ENCODE measurements around the gene PTMS. TPM values are rescaled to one million over a fixed set of nuclear protein-coding genes. Genes with fewer than 3 reads are reported as not detected.
A peak's percentile ranks its signal among the peaks of the same experiment; 100 is the strongest.

The PTMS gene
- total and polyA plus RNA-seq, 2 donors from 2014 or later = 269 to 590 TPM

- TF ChIP-seq CTCF (IDR thresholded peaks at IDR 0.05; ENCODE audit: borderline replicate concordance, extremely low read depth, insufficient read depth) = no peak
- H3K9me3 ChIP-seq (ENCODE audit: control insufficient read depth in 2 of 3, insufficient read depth in 1 of 3, low read length in 3 of 3) = no peaks in the 10 kb centered on the region
- FAIRE-seq (no peak), DNase-seq (no peak)
- H3K36me3 ChIP-seq (ENCODE audit: control insufficient read depth in 2 of 3, insufficient read depth in 3 of 3, low read length in 3 of 3) = peaks cover 0 to 4% (median 4%) of the 10 kb centered on the region in 3 donors
- no peaks in the 10 kb centered on the region for H3K27me3 ChIP-seq (ENCODE audit: control insufficient read depth, insufficient read depth, low read length)
- no peak within 1 kb of the TSS for H3K4me3 ChIP-seq (ENCODE audit: low read length in 3 of 3)
- intact Hi-C loops (cut with DNase I) = no loop called here
- peaks cover 2 to 14% (median 9%) of the 10 kb centered on the region in 3 donors for H3K4me1 ChIP-seq (ENCODE audit: control insufficient read depth in 2 of 3, insufficient read depth in 2 of 3, low read depth in 1 of 3, low read length in 3 of 3)
- no peak within 1 kb of the TSS for H3K9ac ChIP-seq (ENCODE audit: low read length in 3 of 3)
- no peak within 1 kb of the TSS for H3K27ac ChIP-seq (ENCODE audit: low read depth in 2 of 2, low read length in 2 of 2)
Measured at GRCh38 chr12:6772331-6772695, 6.2 kb downstream of the PTMS start, which contains the start of gene LAG3. Gene LAG3 (plus strand): TSS chr12:6772520. CDS start chr12:6772853, 333 bp downstream.

- Histone ChIP-seq H3K4me1 (ENCODE audit: control insufficient read depth in 2 of 3, insufficient read depth in 2 of 3, low read depth in 1 of 3, low read length in 3 of 3) (peaks cover 2 to 11% (median 10%) of the 10 kb centered on the region in 3 donors), H3K9me3 (ENCODE audit: control insufficient read depth in 2 of 3, insufficient read depth in 1 of 3, low read length in 3 of 3) (no peaks in the 10 kb centered on the region), H3K27ac (ENCODE audit: low read depth in 2 of 2, low read length in 2 of 2) (no peak overlapping the region), H3K4me3 (ENCODE audit: low read length in 3 of 3) (no peak overlapping the region), H3K27me3 (ENCODE audit: control insufficient read depth, insufficient read depth, low read length) (no peaks in the 10 kb centered on the region), H3K9ac (ENCODE audit: low read length in 3 of 3) (no peak overlapping the region), H3K36me3 (ENCODE audit: control insufficient read depth in 2 of 3, insufficient read depth in 3 of 3, low read length in 3 of 3) (peaks cover 0 to 4% (median 4%) of the 10 kb centered on the region in 3 donors)
- intact Hi-C loops (cut with DNase I) = no loop called here
- TF ChIP-seq CTCF (IDR thresholded peaks at IDR 0.05; ENCODE audit: borderline replicate concordance, extremely low read depth, insufficient read depth) = no peak
- FAIRE-seq = no peak
- DNase-seq = no peak
Measured at GRCh38 chr12:6772726-6773589, 6.8 kb downstream of the PTMS start.

GRCh38 chr12:6773590-6774351 is 7.6 kb downstream of the PTMS start:
- Histone ChIP-seq H3K9me3 (ENCODE audit: control insufficient read depth in 2 of 3, insufficient read depth in 1 of 3, low read length in 3 of 3) (no peaks in the 10 kb centered on the region), H3K27me3 (ENCODE audit: control insufficient read depth, insufficient read depth, low read length) (no peaks in the 10 kb centered on the region), H3K4me3 (ENCODE audit: low read length in 3 of 3) (no peak overlapping the region), H3K4me1 (ENCODE audit: control insufficient read depth in 2 of 3, insufficient read depth in 2 of 3, low read depth in 1 of 3, low read length in 3 of 3) (peaks cover under 1 to 7% (median 6%) of the 10 kb centered on the region in 3 donors), H3K9ac (ENCODE audit: low read length in 3 of 3) (no peak overlapping the region), H3K27ac (ENCODE audit: low read depth in 2 of 2, low read length in 2 of 2) (no peak overlapping the region), H3K36me3 (ENCODE audit: control insufficient read depth in 2 of 3, insufficient read depth in 3 of 3, low read length in 3 of 3) (peaks cover 0 to 4% (median 2%) of the 10 kb centered on the region in 3 donors)
- no peak for TF ChIP-seq CTCF (IDR thresholded peaks at IDR 0.05; ENCODE audit: borderline replicate concordance, extremely low read depth, insufficient read depth)
- intact Hi-C loops (cut with DNase I) = no loop called here
- no peak for FAIRE-seq
- DNase-seq = peak in 2 of 5 donors; percentile 29 to 38

Data from kidney (tissue), 14 donors.